Sigmoid colon (tissue), 4 donors: ENCODE data around the gene UBAP1L.

ENCODE experiments used
- CTCF ChIP-seq, 4 experiments: fragments of 450-650 bp in 3 of 4; fragments of 200-600 bp in 1 of 4; IDR thresholded peaks; one replicate each; pipeline ENCODE4 v1.5.1; 2016 to 2019; ENCODE audit warnings: antibody characterized with exemption in 4 of 4, mild to moderate bottlenecking in 3 of 4, moderate library complexity in 2 of 4
- EP300 ChIP-seq, 4 donors: sonication (generic); formaldehyde crosslinking; IDR thresholded peaks; one replicate each; pipeline ENCODE4 v1.6.1; 2017; ENCODE audit warnings: antibody characterized with exemption in 4 of 4
- POLR2A ChIP-seq, 2 donors: fragments of 450-650 bp; IDR thresholded peaks; one replicate each; pipeline ENCODE4 v1.6.1; 2016; ENCODE audit warnings: antibody characterized with exemption in 2 of 2, mild to moderate bottlenecking in 2 of 2, moderate library complexity in 2 of 2
- POLR2AphosphoS5 ChIP-seq, 4 donors: sonication (generic); formaldehyde crosslinking; IDR thresholded peaks; one replicate each; pipeline ENCODE4 v1.6.1; 2017; ENCODE audit warnings: antibody characterized with exemption in 4 of 4

- no peak for TF ChIP-seq CTCF (IDR thresholded peaks at IDR 0.05)
- peak in 2 of 4 donors; percentile 9 to 31 for TF ChIP-seq POLR2AphosphoS5 (IDR thresholded peaks at IDR 0.05)
- no peak for TF ChIP-seq EP300 (IDR thresholded peaks at IDR 0.05)
- no peak for TF ChIP-seq POLR2A (IDR thresholded peaks at IDR 0.05)
Measured at GRCh38 chr15:65071381-65071811, 43.6 kb downstream of the UBAP1L start.
